BLaER1 treated with 17β-estradiol and CSF1 and Interleukin-3, amounts not matched to agents 10 nM and 100 nM (cell line): ENCODE data around the gene CASP8.
"Not testable (repeated sequence)": the region's sequence is repeated elsewhere in the genome, so short reads cannot be mapped to it uniquely, and the experiment has no call there.

ENCODE experiments used
- H3K27ac ChIP-seq, 11 experiments: shearing (Covaris generic); formaldehyde crosslinking; 2 replicates each; pipeline ENCODE4 v1.8.1; 2022
- H3K27me3 ChIP-seq, 11 experiments: shearing (Covaris generic); formaldehyde crosslinking; 2 replicates each; pipeline ENCODE4 v1.8.1; 2022
- H3K36me3 ChIP-seq, 11 experiments: shearing (Covaris generic); formaldehyde crosslinking; 2 replicates each; pipeline ENCODE4 v1.8.1; 2022
- H3K4me1 ChIP-seq, 10 experiments: shearing (Covaris generic); formaldehyde crosslinking; 2 replicates each; pipeline ENCODE4 v1.8.1; 2022
- H3K4me2 ChIP-seq, 11 experiments: shearing (Covaris generic); formaldehyde crosslinking; 2 replicates each; pipeline ENCODE4 v1.8.1; 2022
- H3K4me3 ChIP-seq, 10 experiments: shearing (Covaris generic); formaldehyde crosslinking; 2 replicates each; pipeline ENCODE4 v1.8.1; 2022
- H3K9ac ChIP-seq, 11 experiments: shearing (Covaris generic); formaldehyde crosslinking; 2 replicates each; pipeline ENCODE4 v1.8.1; 2022
- H3K9me3 ChIP-seq, 11 experiments: shearing (Covaris generic); formaldehyde crosslinking; replicated peaks in 1 of 11; 2 replicates each; pipeline ENCODE4 v1.8.1; 2022
- H4K20me1 ChIP-seq, 11 experiments: shearing (Covaris generic); formaldehyde crosslinking; 2 replicates each; pipeline ENCODE4 v1.8.1; 2022
- Cebpa-rat ChIP-seq, 11 experiments: shearing (Covaris generic); IDR thresholded peaks; 2 replicates each; pipeline ENCODE4 v1.8.1; 2022

CASP8 gene

GRCh38 chr2:201279079-201279478, 18.7 kb downstream of the CASP8 start:
- Histone ChIP-seq H3K9me3 (peaks cover 0 to 25% (median 18%) of the 10 kb centered on the region in 11 experiments; a peak in 18 of 22 replicates), H3K9ac (no peak overlapping the region), H3K4me2 (peak overlapping the region in 3 of 11 experiments; percentile 43 to 44 (median 44); a peak in 6 of 22 replicates), H3K27me3 (no peaks in the 10 kb centered on the region), H3K4me3 (no peak overlapping the region), H3K36me3 (peaks cover 50 to 79% (median 76%) of the 10 kb centered on the region in 11 experiments), H3K27ac (no peak overlapping the region), H4K20me1 (peaks cover 0 to 17% (median 3%) of the 10 kb centered on the region in 11 experiments; a peak in 6 of 22 replicates), H3K4me1 (peaks cover 0 to 35% (median 12%) of the 10 kb centered on the region in 10 experiments; a peak in 11 of 20 replicates)
- no peak for TF ChIP-seq Cebpa-rat (IDR thresholded peaks at IDR 0.05)

GRCh38 chr2:201280191-201281040, 20.1 kb downstream of the CASP8 start:
- Histone ChIP-seq H3K4me1 (peaks cover 0 to 35% (median 12%) of the 10 kb centered on the region in 10 experiments; a peak in 11 of 20 replicates), H4K20me1 (peaks cover 0 to 16% (median 3%) of the 10 kb centered on the region in 11 experiments; a peak in 6 of 22 replicates), H3K4me3 (no peak overlapping the region), H3K27ac (0 out of 22 replicates have a peak overlapping the region, but pooled peaks of 1 of the 11 experiments have one; percentile 5), H3K36me3 (peaks cover 45 to 74% (median 72%) of the 10 kb centered on the region in 11 experiments), H3K9ac (no peak overlapping the region), H3K9me3 (peaks cover 0 to 32% (median 20%) of the 10 kb centered on the region in 11 experiments; a peak in 18 of 22 replicates), H3K4me2 (peak overlapping the region in 4 of 11 experiments; percentile 6 to 44 (median 31); a peak in 7 of 22 replicates), H3K27me3 (no peaks in the 10 kb centered on the region)
- TF ChIP-seq Cebpa-rat (IDR thresholded peaks at IDR 0.05): peak in 2 of 11 experiments; percentile 63 to 74; a peak in 3 of 22 replicates

- Histone ChIP-seq H4K20me1 (0 out of 22 replicates have a peak, but pooled peaks cover 0 to 7% (median 0%) of the 10 kb centered on the region in 11 experiments), H3K27me3 (no peaks in the 10 kb centered on the region), H3K4me2 (no peak overlapping the region), H3K36me3 (peaks cover 58 to 74% (median 72%) of the 10 kb centered on the region in 11 experiments), H3K27ac (no peak overlapping the region), H3K4me3 (no peak overlapping the region), H3K9me3 (peaks cover 30 to 59% (median 48%) of the 10 kb centered on the region in 11 experiments), H3K4me1 (peaks cover 0 to 4% (median 0%) of the 10 kb centered on the region in 10 experiments; a peak in 7 of 20 replicates), H3K9ac (no peak overlapping the region)
- no peak for TF ChIP-seq Cebpa-rat (IDR thresholded peaks at IDR 0.05)
These were observed 25.2 kb downstream of the CASP8 start for GRCh38 chr2:201285499-201285898.

DNA sequence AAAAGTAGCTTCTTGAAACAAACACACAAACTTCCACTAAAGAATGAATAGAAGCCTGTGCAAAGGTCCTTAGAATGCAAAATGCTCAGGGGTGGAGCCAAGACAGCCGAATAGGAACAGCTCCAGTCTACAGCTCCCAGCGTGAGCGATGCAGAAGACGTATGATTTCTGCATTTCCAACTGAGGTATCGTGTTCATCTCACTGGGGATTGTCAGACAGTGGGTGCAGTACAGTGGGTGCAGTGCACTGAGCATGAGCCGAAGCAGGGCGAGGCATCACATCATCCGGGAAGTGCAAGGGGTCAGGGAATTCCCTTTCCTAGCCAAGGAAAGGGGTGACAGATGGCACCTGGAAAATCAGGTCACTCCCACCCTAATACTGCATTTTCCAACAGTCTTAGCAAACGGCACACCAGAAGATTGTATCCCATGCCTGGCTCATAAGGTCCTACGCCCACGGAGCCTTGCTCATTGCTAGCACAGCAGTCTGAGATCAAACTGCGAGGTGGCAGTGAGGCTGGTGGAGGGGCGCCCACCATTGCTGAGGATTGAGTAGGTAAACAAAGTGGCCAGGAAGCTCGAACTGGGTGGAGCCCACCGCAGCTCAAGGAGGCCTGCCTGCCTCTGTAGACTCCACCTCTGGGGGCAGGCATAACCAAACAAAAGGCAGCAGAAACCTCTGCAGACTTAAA, 30.3 kb downstream of the CASP8 start:
- peaks cover 55 to 56% (median 56%) of the 10 kb centered on the region in 11 experiments for H3K36me3 ChIP-seq

DNA sequence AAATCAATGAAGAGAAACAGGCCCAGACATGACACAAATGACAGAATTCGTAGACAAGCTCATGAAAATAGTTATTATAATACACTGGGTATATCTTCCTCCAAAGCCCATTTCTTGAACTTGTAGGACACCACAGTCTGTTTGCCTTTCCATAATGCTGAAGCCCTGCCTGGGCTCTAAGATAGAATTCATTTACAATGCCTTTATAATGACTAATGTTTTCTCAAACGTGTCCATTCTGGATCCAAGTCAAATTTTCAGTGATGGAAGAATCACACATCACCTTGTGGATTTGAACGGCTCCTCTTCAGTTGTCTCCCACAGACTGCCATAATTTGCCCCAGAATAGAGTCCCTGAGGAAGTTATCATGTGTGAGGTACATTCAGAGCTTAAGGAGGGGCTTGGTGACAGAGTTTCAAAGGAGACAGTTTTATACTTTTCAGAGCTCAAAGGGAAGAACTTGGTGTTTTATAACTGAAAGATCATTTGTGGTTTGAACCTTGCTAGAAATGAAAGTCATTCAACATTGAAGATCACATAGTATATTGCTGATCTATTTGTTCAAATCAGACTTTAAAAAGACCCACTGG, 38.2 kb downstream of the CASP8 start:
- Histone ChIP-seq H3K4me3 (no peak overlapping the region), H3K27me3 (no peaks in the 10 kb centered on the region), H3K9ac (no peak overlapping the region), H3K4me2 (no peak overlapping the region), H4K20me1 (no peaks in the 10 kb centered on the region), H3K9me3 (peaks cover 26 to 46% (median 34%) of the 10 kb centered on the region in 11 experiments), H3K36me3 (peaks cover 0 to 34% (median 9%) of the 10 kb centered on the region in 11 experiments; a peak in 13 of 22 replicates), H3K27ac (no peak overlapping the region), H3K4me1 (no peaks in the 10 kb centered on the region)
- no peak for TF ChIP-seq Cebpa-rat (IDR thresholded peaks at IDR 0.05)

More for the DNA sequence above, 30.3 kb downstream of the CASP8 start:
- not testable (repeated sequence) for H3K9ac ChIP-seq, H3K27me3 ChIP-seq, H3K27ac ChIP-seq, H3K4me2 ChIP-seq, H3K4me3 ChIP-seq, H4K20me1 ChIP-seq, H3K4me1 ChIP-seq
- peaks cover 39 to 67% (median 54%) of the 10 kb centered on the region in 11 experiments for H3K9me3 ChIP-seq

DNA sequence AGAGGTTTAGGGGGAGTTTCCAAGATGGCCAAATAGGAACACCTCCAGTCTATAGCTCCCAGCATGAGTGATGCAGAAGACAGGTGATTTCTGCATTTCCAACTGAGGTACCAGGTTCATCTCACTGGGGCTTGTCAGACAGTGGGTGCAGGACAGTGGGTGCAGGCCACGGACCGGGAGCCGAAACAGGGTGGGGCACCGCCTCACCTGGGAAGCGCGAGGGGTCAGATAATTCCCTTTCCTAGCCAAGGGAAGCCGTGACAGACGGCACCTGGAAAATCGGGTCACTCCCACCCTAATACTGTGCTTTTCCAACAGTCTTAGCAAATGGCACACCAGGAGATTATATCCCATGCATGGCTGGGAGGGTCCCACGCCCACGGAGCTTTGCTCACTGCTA, 39.6 kb downstream of the CASP8 start:
- not testable (repeated sequence) for H3K27me3 ChIP-seq, H3K4me3 ChIP-seq, H3K27ac ChIP-seq, H4K20me1 ChIP-seq, H3K4me2 ChIP-seq, H3K9ac ChIP-seq, H3K4me1 ChIP-seq
- Histone ChIP-seq H3K9me3 (peaks cover 29 to 54% (median 38%) of the 10 kb centered on the region in 11 experiments), H3K36me3 (peaks cover 0 to 34% (median 9%) of the 10 kb centered on the region in 11 experiments; a peak in 13 of 22 replicates)

GRCh38 chr2:201307876-201308275, 47.5 kb downstream of the CASP8 start:
- Histone ChIP-seq H3K36me3 (peaks cover 0 to 30% (median 0%) of the 10 kb centered on the region in 11 experiments; a peak in 6 of 22 replicates), H3K4me2 (no peak overlapping the region), H3K27ac (no peak overlapping the region), H3K9me3 (peaks cover 4 to 30% (median 17%) of the 10 kb centered on the region in 11 experiments; a peak in 19 of 22 replicates), H4K20me1 (no peaks in the 10 kb centered on the region), H3K4me1 (no peaks in the 10 kb centered on the region), H3K4me3 (no peak overlapping the region), H3K27me3 (no peaks in the 10 kb centered on the region), H3K9ac (no peak overlapping the region)
- TF ChIP-seq Cebpa-rat (IDR thresholded peaks at IDR 0.05): no peak

- TF ChIP-seq Cebpa-rat (IDR thresholded peaks at IDR 0.05): no peak
- no peaks in the 10 kb centered on the region for H3K27me3 ChIP-seq
- H3K4me2 ChIP-seq: no peak overlapping the region
- H3K36me3 ChIP-seq: peaks cover 0 to 36% (median 0%) of the 10 kb centered on the region in 11 experiments; a peak in 6 of 22 replicates
- H3K4me3 ChIP-seq: no peak overlapping the region
- H3K27ac ChIP-seq: no peak overlapping the region
- H3K4me1 ChIP-seq: no peaks in the 10 kb centered on the region
- no peaks in the 10 kb centered on the region for H4K20me1 ChIP-seq
- H3K9ac ChIP-seq: no peak overlapping the region
- H3K9me3 ChIP-seq: peaks cover 4 to 40% (median 23%) of the 10 kb centered on the region in 11 experiments; a peak in 19 of 22 replicates
These were observed 48.6 kb downstream of the CASP8 start for GRCh38 chr2:201308914-201309313.
